Measurements from ENCODE around the gene HLA-E. TPM values are rescaled to one million over a fixed set of nuclear protein-coding genes. Genes with fewer than 3 reads are reported as not detected.
A peak's percentile ranks its signal among the peaks of the same experiment; 100 is the strongest.
"Not testable (repeated sequence)": the region's sequence is repeated elsewhere in the genome, so short reads cannot be mapped to it uniquely, and the experiment has no call there.

Gene HLA-E
- total RNA-seq, 1 donor from 2014 or later, result 896 TPM

- Histone ChIP-seq H3K27me3 (no peaks in the 10 kb centered on the region), H3K4me1 (peaks cover 0 to 3% of the 10 kb centered on the region in 2 donors), H3K27ac (peak overlapping the region; percentile 66 to 76), H3K9me3 (no peaks in the 10 kb centered on the region), H3K4me3 (peak overlapping the region; percentile 43 to 58), H3K36me3 (no peaks in the 10 kb centered on the region)
- intact Hi-C loops (cut with DNase I), result loop anchor here (2.0 kb wide), 1 partner anchor 27 kb away; the partner anchor contains the start of gene HLA-E
- DNase-seq (ENCODE audit: low spot score in 2 of 2), result peak; percentile 89 to 97
- no peak for TF ChIP-seq CTCF (IDR thresholded peaks at IDR 0.05)
These were observed 26.8 kb downstream of the HLA-E start for GRCh38 chr6:30515944-30516753.

- DNase-seq (ENCODE audit: low spot score in 2 of 2); H3K9me3 ChIP-seq; H3K36me3 ChIP-seq; H3K4me1 ChIP-seq; H3K27me3 ChIP-seq: not testable (repeated sequence)
- Histone ChIP-seq H3K4me3 (peak overlapping the region; percentile 43 to 58), H3K27ac (peak overlapping the region; percentile 66 to 76)
- intact Hi-C loops (cut with DNase I), result loop anchor here (2.0 kb wide), 1 partner anchor 28 kb away; the partner anchor contains the start of gene HLA-E
These were observed 27.4 kb downstream of the HLA-E start for GRCh38 chr6:30516754-30517076.

- not testable (repeated sequence) for DNase-seq (ENCODE audit: low spot score in 2 of 2); H3K27me3 ChIP-seq; H3K4me3 ChIP-seq; H3K27ac ChIP-seq; H3K4me1 ChIP-seq; H3K9me3 ChIP-seq; H3K36me3 ChIP-seq
- intact Hi-C loops (cut with DNase I), result loop anchor here (2.0 kb wide), 1 partner anchor 29 kb away; the partner anchor contains the start of gene HLA-E
These were observed 28.6 kb downstream of the HLA-E start for GRCh38 chr6:30517767-30518504.

GRCh38 chr6:30518505-30519145 is 29.3 kb downstream of the HLA-E start:
- H3K36me3 ChIP-seq; H3K4me3 ChIP-seq; H3K27ac ChIP-seq; H3K4me1 ChIP-seq; H3K9me3 ChIP-seq; intact Hi-C loops (cut with DNase I); H3K27me3 ChIP-seq; DNase-seq (ENCODE audit: low spot score in 2 of 2): not testable (repeated sequence)

GRCh38 chr6:30520522-30520921 is 31.2 kb downstream of the HLA-E start:
- TF ChIP-seq CTCF (IDR thresholded peaks at IDR 0.05), result no peak

GRCh38 chr6:30521082-30521481 is 31.8 kb downstream of the HLA-E start:
- H3K4me1 ChIP-seq; H3K36me3 ChIP-seq; H3K27me3 ChIP-seq; H3K4me3 ChIP-seq; intact Hi-C loops (cut with DNase I); H3K9me3 ChIP-seq; H3K27ac ChIP-seq; DNase-seq (ENCODE audit: low spot score in 2 of 2): not testable (repeated sequence)

More at GRCh38 chr6:30520522-30520921, 31.2 kb downstream of the HLA-E start:
- Histone ChIP-seq H3K27ac (no peak overlapping the region), H3K4me3 (no peak overlapping the region), H3K4me1 (peaks cover 0 to 3% of the 10 kb centered on the region in 2 donors), H3K9me3 (no peaks in the 10 kb centered on the region), H3K27me3 (no peaks in the 10 kb centered on the region), H3K36me3 (no peaks in the 10 kb centered on the region)
- DNase-seq (ENCODE audit: low spot score in 2 of 2), result no peak
- intact Hi-C loops (cut with DNase I), result no loop called here

- H3K4me1 ChIP-seq; DNase-seq (ENCODE audit: low spot score in 2 of 2); H3K4me3 ChIP-seq; H3K27ac ChIP-seq; H3K9me3 ChIP-seq; H3K36me3 ChIP-seq; H3K27me3 ChIP-seq; intact Hi-C loops (cut with DNase I): not testable (repeated sequence)
These were observed 32.6 kb downstream of the HLA-E start for GRCh38 chr6:30521952-30522351.

GRCh38 chr6:30526444-30526843 is 37.1 kb downstream of the HLA-E start:
- intact Hi-C loops (cut with DNase I); H3K4me3 ChIP-seq; H3K36me3 ChIP-seq; H3K9me3 ChIP-seq; H3K27me3 ChIP-seq; H3K27ac ChIP-seq; H3K4me1 ChIP-seq: not testable (repeated sequence)
- DNase-seq (ENCODE audit: low spot score in 2 of 2), result peak in 1 of 2 donors; percentile 8

GRCh38 chr6:30529349-30529875 is 40.1 kb downstream of the HLA-E start:
- H3K27ac ChIP-seq; H3K4me1 ChIP-seq; intact Hi-C loops (cut with DNase I); H3K27me3 ChIP-seq; H3K4me3 ChIP-seq; H3K36me3 ChIP-seq; H3K9me3 ChIP-seq: not testable (repeated sequence)
- peak in 1 of 2 donors; percentile 53 for DNase-seq (ENCODE audit: low spot score in 2 of 2)

Measured in ascending aorta (tissue), 2 donors.